Muscle layer of duodenum (tissue), 2 donors: Measurements from ENCODE around the gene SCAPER.

Source experiments
- H3K27ac ChIP-seq: one replicate; pipeline ENCODE4 v1.7.0; 2013; ENCODE audit warnings: mild to moderate bottlenecking, low read length
- H3K27me3 ChIP-seq: one replicate; pipeline ENCODE4 v1.7.0; 2013; ENCODE audit warnings: low read depth, mild to moderate bottlenecking, control low read depth, low read length
- H3K36me3 ChIP-seq, 2 donors: one replicate each; pipeline ENCODE4 v1.7.0; 2013; ENCODE audit warnings: low read length in 2 of 2, control low read depth in 1 of 2, mild to moderate bottlenecking in 1 of 2; ENCODE audit not compliant: insufficient read depth in 2 of 2, control insufficient read depth in 1 of 2
- H3K4me1 ChIP-seq, 2 donors: one replicate each; pipeline ENCODE4 v1.7.0; 2013; ENCODE audit warnings: low read length in 2 of 2, mild to moderate bottlenecking in 2 of 2, control low read depth in 1 of 2, moderate library complexity in 1 of 2; ENCODE audit not compliant: insufficient read depth in 2 of 2, control insufficient read depth in 1 of 2
- H3K4me3 ChIP-seq, 2 donors: one replicate each; pipeline ENCODE4 v1.7.0; 2013; ENCODE audit warnings: low read length in 2 of 2, low read depth in 1 of 2, mild to moderate bottlenecking in 1 of 2
- H3K9me3 ChIP-seq, 2 donors: one replicate each; pipeline ENCODE4 v1.7.0; 2013; ENCODE audit warnings: low read length in 2 of 2, control low read depth in 1 of 2, mild to moderate bottlenecking in 1 of 2; ENCODE audit not compliant: control insufficient read depth in 1 of 2
- donor health status: healthy.

Gene SCAPER

GRCh38 chr15:76566276-76566675 is 338.9 kb downstream of the SCAPER start:
- H3K27me3 ChIP-seq, result no peaks in the 10 kb centered on the region
- no peak overlapping the region for H3K27ac ChIP-seq
- H3K36me3 ChIP-seq, result no peaks in the 10 kb centered on the region
- H3K4me1 ChIP-seq, result peaks cover 0 to 8% of the 10 kb centered on the region in 2 donors
- H3K4me3 ChIP-seq, result no peak overlapping the region
- peaks cover 0 to 4% of the 10 kb centered on the region in 2 donors for H3K9me3 ChIP-seq

GRCh38 chr15:76565366-76565765 is 339.8 kb downstream of the SCAPER start:
- no peaks in the 10 kb centered on the region for H3K36me3 ChIP-seq
- peaks cover 0 to 8% of the 10 kb centered on the region in 2 donors for H3K4me1 ChIP-seq
- H3K27ac ChIP-seq, result no peak overlapping the region
- no peaks in the 10 kb centered on the region for H3K27me3 ChIP-seq
- no peak overlapping the region for H3K4me3 ChIP-seq
- peaks cover 0 to 4% of the 10 kb centered on the region in 2 donors for H3K9me3 ChIP-seq

- Histone ChIP-seq H3K4me1 (no peaks in the 10 kb centered on the region), H3K27ac (no peak overlapping the region), H3K9me3 (peaks cover 0 to under 1% of the 10 kb centered on the region in 2 donors), H3K36me3 (no peaks in the 10 kb centered on the region), H3K4me3 (no peak overlapping the region), H3K27me3 (no peaks in the 10 kb centered on the region)
These were observed 349.9 kb downstream of the SCAPER start for GRCh38 chr15:76555247-76555646.

GRCh38 chr15:76553564-76553963 is 351.6 kb downstream of the SCAPER start:
- Histone ChIP-seq H3K36me3 (no peaks in the 10 kb centered on the region), H3K27me3 (no peaks in the 10 kb centered on the region), H3K9me3 (peaks cover 0 to 2% of the 10 kb centered on the region in 2 donors), H3K4me1 (no peaks in the 10 kb centered on the region), H3K4me3 (no peak overlapping the region), H3K27ac (no peak overlapping the region)

- Histone ChIP-seq H3K36me3 (no peaks in the 10 kb centered on the region), H3K27me3 (no peaks in the 10 kb centered on the region), H3K4me1 (no peaks in the 10 kb centered on the region), H3K27ac (no peak overlapping the region), H3K9me3 (peaks cover 0 to 2% of the 10 kb centered on the region in 2 donors), H3K4me3 (no peak overlapping the region)
These were observed 352.0 kb downstream of the SCAPER start for GRCh38 chr15:76553102-76553501.

GRCh38 chr15:76546805-76547204 is 358.3 kb downstream of the SCAPER start:
- H3K27ac ChIP-seq, result no peak overlapping the region
- no peaks in the 10 kb centered on the region for H3K36me3 ChIP-seq
- H3K4me1 ChIP-seq, result no peaks in the 10 kb centered on the region
- no peaks in the 10 kb centered on the region for H3K27me3 ChIP-seq
- no peak overlapping the region for H3K4me3 ChIP-seq
- peaks cover 0 to 2% of the 10 kb centered on the region in 2 donors for H3K9me3 ChIP-seq

GRCh38 chr15:76533995-76534394 is 371.1 kb downstream of the SCAPER start:
- no peak overlapping the region for H3K4me3 ChIP-seq
- no peaks in the 10 kb centered on the region for H3K36me3 ChIP-seq
- no peak overlapping the region for H3K27ac ChIP-seq
- H3K9me3 ChIP-seq, result no peaks in the 10 kb centered on the region
- no peaks in the 10 kb centered on the region for H3K27me3 ChIP-seq
- peaks cover 0 to 11% of the 10 kb centered on the region in 2 donors for H3K4me1 ChIP-seq

GRCh38 chr15:76533060-76533820 is 371.9 kb downstream of the SCAPER start:
- Histone ChIP-seq H3K4me3 (no peak overlapping the region), H3K27me3 (no peaks in the 10 kb centered on the region), H3K4me1 (peaks cover 0 to 11% of the 10 kb centered on the region in 2 donors), H3K36me3 (no peaks in the 10 kb centered on the region), H3K27ac (no peak overlapping the region), H3K9me3 (no peaks in the 10 kb centered on the region)

- no peaks in the 10 kb centered on the region for H3K9me3 ChIP-seq
- H3K27me3 ChIP-seq, result no peaks in the 10 kb centered on the region
- H3K4me1 ChIP-seq, result peaks cover 0 to 11% of the 10 kb centered on the region in 2 donors
- H3K27ac ChIP-seq, result no peak overlapping the region
- H3K36me3 ChIP-seq, result no peaks in the 10 kb centered on the region
- no peak overlapping the region for H3K4me3 ChIP-seq
These were observed 375.2 kb downstream of the SCAPER start for GRCh38 chr15:76529911-76530310.

- Histone ChIP-seq H3K27me3 (no peaks in the 10 kb centered on the region), H3K9me3 (no peaks in the 10 kb centered on the region), H3K27ac (no peak overlapping the region)
These were observed 379.0 kb downstream of the SCAPER start for GRCh38 chr15:76526111-76526510.

GRCh38 chr15:76517910-76518309 is 387.2 kb downstream of the SCAPER start:
- Histone ChIP-seq H3K9me3 (no peaks in the 10 kb centered on the region), H3K4me3 (no peak overlapping the region), H3K4me1 (peaks cover 0 to 4% of the 10 kb centered on the region in 2 donors), H3K27ac (no peak overlapping the region), H3K27me3 (no peaks in the 10 kb centered on the region), H3K36me3 (no peaks in the 10 kb centered on the region)

More at GRCh38 chr15:76526111-76526510, 379.0 kb downstream of the SCAPER start:
- Histone ChIP-seq H3K4me1 (peaks cover 0 to 2% of the 10 kb centered on the region in 2 donors), H3K36me3 (no peaks in the 10 kb centered on the region), H3K4me3 (no peak overlapping the region)

- Histone ChIP-seq H3K27ac (no peak overlapping the region), H3K4me3 (no peak overlapping the region), H3K36me3 (no peaks in the 10 kb centered on the region), H3K9me3 (peaks cover 0 to 2% of the 10 kb centered on the region in 2 donors), H3K4me1 (peaks cover 0 to 4% of the 10 kb centered on the region in 2 donors), H3K27me3 (no peaks in the 10 kb centered on the region)
These were observed 390.9 kb downstream of the SCAPER start for GRCh38 chr15:76514282-76514681.
